Mononuclear cell (primary cell): ENCODE measurements around the gene FGFR4. TPM values are rescaled to one million over a fixed set of nuclear protein-coding genes. Genes with fewer than 3 reads are reported as not detected.

Source experiments
- H3K27me3 ChIP-seq: 2 replicates; pipeline ENCODE4 v1.6.0; 2011; ENCODE audit warnings: low read length, control low read depth; ENCODE audit not compliant: insufficient read depth
- H3K4me1 ChIP-seq: 2 replicates; pipeline ENCODE4 v1.5.1; 2011; ENCODE audit warnings: mild to moderate bottlenecking, low read length, control low read depth; ENCODE audit not compliant: insufficient read depth
- H3K4me3 ChIP-seq: 2 replicates; pipeline ENCODE4 v1.5.1; 2011; ENCODE audit warnings: mild to moderate bottlenecking, low read length, moderate library complexity
- H3K9me3 ChIP-seq: 2 replicates; pipeline ENCODE4 v1.5.1; 2011; ENCODE audit warnings: low read depth, mild to moderate bottlenecking, control low read depth, low read length
- total RNA-seq: library from RNA; depleted of rRNA; stranded (reverse); fragments of >200 nt; gene quantifications from one replicate; pipeline ENCODE4 v1.2.3, GENCODE V29; 2012

The FGFR4 gene
- total RNA-seq, 1 donor, result 1.2 TPM

DNA sequence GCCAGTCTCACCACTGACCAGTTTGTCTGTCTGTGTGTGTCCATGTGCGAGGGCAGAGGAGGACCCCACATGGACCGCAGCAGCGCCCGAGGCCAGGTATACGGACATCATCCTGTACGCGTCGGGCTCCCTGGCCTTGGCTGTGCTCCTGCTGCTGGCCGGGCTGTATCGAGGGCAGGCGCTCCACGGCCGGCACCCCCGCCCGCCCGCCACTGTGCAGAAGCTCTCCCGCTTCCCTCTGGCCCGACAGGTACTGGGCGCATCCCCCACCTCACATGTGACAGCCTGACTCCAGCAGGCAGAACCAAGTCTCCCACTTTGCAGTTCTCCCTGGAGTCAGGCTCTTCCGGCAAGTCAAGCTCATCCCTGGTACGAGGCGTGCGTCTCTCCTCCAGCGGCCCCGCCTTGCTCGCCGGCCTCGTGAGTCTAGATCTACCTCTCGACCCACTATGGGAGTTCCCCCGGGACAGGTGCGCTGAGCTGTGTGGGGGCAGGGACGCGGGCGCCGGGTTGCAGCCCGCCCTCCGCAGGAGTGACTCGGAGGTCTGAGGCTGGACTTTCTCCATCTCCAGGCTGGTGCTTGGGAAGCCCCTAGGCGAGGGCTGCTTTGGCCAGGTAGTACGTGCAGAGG is 6.5 kb downstream of the FGFR4 start:
- Histone ChIP-seq H3K4me3 (no peak overlapping the region), H3K9me3 (no peaks in the 10 kb centered on the region), H3K4me1 (no peaks in the 10 kb centered on the region), H3K27me3 (no peaks in the 10 kb centered on the region)

- no peaks in the 10 kb centered on the region for H3K27me3 ChIP-seq
- no peaks in the 10 kb centered on the region for H3K9me3 ChIP-seq
- no peaks in the 10 kb centered on the region for H3K4me1 ChIP-seq
- no peak overlapping the region for H3K4me3 ChIP-seq
These were observed 7.1 kb downstream of the FGFR4 start for GRCh38 chr5:177093803-177094202.

DNA sequence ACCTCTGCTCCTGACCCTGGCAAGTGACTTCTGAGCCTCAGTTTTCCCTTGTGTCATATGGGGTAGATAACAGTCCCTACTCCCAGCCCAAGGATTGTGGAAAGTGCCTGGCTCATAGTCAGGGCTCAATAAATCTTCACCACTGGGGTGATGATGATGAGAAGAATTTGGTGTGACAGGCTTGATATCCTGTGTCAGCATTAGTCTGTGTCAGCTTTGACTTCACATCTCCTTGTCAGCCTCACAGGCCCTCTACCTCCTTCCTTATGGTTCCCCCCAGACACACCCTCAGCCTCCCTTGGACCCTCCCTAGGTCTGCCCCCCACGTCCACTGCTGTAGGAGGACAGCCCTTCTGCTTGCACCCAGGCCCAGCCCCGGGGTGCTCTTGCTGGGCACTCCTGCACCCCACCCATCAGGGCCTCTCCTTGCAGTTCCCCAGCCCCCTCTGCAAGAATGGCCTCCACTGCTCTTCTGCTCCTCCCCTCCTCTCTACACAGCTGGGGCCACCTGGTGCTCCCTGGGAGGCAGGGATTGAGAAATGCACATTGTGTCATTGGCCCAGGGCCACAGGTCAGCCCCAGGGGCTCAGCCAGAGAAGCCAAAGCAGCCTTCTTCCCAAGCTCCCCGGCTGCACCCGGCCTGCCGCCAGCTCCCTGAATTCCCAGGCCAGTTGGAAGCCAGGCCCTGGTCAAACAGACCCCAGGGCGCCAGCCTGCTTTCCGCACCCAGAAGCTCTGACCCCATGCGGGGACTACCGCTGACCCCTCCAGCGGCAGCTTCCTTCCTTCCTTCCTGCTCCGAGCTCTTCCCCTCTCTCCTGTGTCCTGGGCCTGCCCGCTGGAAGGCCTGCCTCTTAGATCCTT is 7.7 kb downstream of the FGFR4 start:
- Histone ChIP-seq H3K4me3 (no peak overlapping the region), H3K27me3 (no peaks in the 10 kb centered on the region), H3K4me1 (no peaks in the 10 kb centered on the region), H3K9me3 (no peaks in the 10 kb centered on the region)

DNA sequence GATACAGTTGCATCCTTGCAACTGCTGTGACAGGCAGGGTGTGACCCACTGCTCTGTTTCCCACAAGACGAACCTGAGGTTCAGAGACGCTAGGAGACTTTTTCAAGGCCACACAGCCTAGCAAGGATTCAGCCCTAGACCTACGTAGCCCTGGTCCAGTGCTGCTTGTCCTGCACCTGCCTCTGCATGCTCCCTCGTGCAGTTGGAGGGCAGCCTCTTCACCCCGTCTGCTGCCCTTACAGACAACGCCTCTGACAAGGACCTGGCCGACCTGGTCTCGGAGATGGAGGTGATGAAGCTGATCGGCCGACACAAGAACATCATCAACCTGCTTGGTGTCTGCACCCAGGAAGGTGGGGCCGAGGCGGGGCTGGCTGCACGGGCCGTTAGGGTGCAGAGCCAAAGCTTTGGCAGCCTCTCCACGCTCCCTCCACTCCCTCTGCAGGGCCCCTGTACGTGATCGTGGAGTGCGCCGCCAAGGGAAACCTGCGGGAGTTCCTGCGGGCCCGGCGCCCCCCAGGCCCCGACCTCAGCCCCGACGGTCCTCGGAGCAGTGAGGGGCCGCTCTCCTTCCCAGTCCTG is 8.5 kb downstream of the FGFR4 start:
- H3K4me1 ChIP-seq, result no peaks in the 10 kb centered on the region
- no peaks in the 10 kb centered on the region for H3K27me3 ChIP-seq
- no peaks in the 10 kb centered on the region for H3K9me3 ChIP-seq
- no peak overlapping the region for H3K4me3 ChIP-seq

- Histone ChIP-seq H3K4me3 (no peak overlapping the region), H3K4me1 (no peaks in the 10 kb centered on the region), H3K9me3 (no peaks in the 10 kb centered on the region), H3K27me3 (no peaks in the 10 kb centered on the region)
These were observed 9.7 kb downstream of the FGFR4 start for GRCh38 chr5:177096162-177097015.

DNA sequence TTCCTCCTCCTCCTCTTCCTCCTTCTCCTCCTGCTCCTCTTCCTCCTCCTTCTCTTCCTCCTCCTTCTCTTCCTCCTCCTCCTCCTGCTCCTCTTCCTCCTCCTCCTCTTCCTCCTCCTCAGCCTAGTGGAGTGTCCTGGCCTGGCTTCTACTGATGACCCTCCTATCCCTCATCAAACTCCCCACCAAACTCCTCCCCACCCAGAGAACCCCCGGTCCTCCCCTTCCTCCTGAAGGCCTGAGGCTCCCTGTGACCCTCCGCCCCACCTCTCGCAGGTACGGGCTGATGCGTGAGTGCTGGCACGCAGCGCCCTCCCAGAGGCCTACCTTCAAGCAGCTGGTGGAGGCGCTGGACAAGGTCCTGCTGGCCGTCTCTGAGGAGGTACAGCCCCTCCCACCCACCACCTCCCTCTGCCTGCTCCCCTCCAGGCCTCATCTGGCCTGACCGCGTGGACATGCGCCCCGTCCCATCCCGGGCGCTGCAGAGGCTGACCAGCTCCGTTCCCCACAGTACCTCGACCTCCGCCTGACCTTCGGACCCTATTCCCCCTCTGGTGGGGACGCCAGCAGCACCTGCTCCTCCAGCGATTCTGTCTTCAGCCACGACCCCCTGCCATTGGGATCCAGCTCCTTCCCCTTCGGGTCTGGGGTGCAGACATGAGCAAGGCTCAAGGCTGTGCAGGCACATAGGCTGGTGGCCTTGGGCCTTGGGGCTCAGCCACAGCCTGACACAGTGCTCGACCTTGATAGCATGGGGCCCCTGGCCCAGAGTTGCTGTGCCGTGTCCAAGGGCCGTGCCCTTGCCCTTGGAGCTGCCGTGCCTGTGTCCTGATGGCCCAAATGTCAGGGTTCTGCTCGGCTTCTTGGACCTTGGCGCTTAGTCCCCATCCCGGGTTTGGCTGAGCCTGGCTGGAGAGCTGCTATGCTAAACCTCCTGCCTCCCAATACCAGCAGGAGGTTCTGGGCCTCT is 10.6 kb downstream of the FGFR4 start:
- Histone ChIP-seq H3K4me3 (no peak overlapping the region), H3K27me3 (no peaks in the 10 kb centered on the region), H3K9me3 (no peaks in the 10 kb centered on the region), H3K4me1 (no peaks in the 10 kb centered on the region)

DNA sequence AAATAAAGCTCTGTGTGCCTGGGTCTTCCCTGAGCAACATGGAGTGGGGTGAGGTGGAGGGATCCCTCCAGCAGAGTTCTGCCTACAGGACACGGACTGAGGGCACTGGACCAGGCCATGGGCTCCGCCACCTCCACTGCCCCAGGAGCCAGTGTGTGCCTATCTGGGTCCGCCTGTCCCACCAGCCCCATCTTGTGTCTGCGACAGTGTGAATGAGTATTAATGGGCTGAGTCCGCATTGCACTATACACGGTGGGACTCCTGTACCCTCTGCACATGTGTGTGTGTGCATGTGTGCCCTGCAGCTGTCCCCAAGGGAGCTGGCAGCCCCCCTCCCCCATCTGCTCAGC is 11.4 kb downstream of the FGFR4 start:
- H3K27me3 ChIP-seq, result no peaks in the 10 kb centered on the region
- H3K4me3 ChIP-seq, result no peak overlapping the region
- no peaks in the 10 kb centered on the region for H3K4me1 ChIP-seq
- no peaks in the 10 kb centered on the region for H3K9me3 ChIP-seq

GRCh38 chr5:177098470-177099141 is 11.9 kb downstream of the FGFR4 start:
- H3K4me3 ChIP-seq, result no peak overlapping the region
- H3K27me3 ChIP-seq, result no peaks in the 10 kb centered on the region
- no peaks in the 10 kb centered on the region for H3K4me1 ChIP-seq
- no peaks in the 10 kb centered on the region for H3K9me3 ChIP-seq

GRCh38 chr5:177099422-177100093 is 12.8 kb downstream of the FGFR4 start:
- Histone ChIP-seq H3K27me3 (no peaks in the 10 kb centered on the region), H3K4me1 (no peaks in the 10 kb centered on the region), H3K9me3 (no peaks in the 10 kb centered on the region), H3K4me3 (no peak overlapping the region)

GRCh38 chr5:177100714-177101121 is 14.0 kb downstream of the FGFR4 start:
- H3K27me3 ChIP-seq, result no peaks in the 10 kb centered on the region
- no peaks in the 10 kb centered on the region for H3K4me1 ChIP-seq
- H3K4me3 ChIP-seq, result no peak overlapping the region
- H3K9me3 ChIP-seq, result no peaks in the 10 kb centered on the region

GRCh38 chr5:177103523-177104253 is 17.0 kb downstream of the FGFR4 start:
- Histone ChIP-seq H3K4me1 (no peaks in the 10 kb centered on the region), H3K27me3 (no peaks in the 10 kb centered on the region), H3K4me3 (no peak overlapping the region), H3K9me3 (no peaks in the 10 kb centered on the region)

- H3K27me3 ChIP-seq, result no peaks in the 10 kb centered on the region
- no peaks in the 10 kb centered on the region for H3K4me1 ChIP-seq
- no peak overlapping the region for H3K4me3 ChIP-seq
- no peaks in the 10 kb centered on the region for H3K9me3 ChIP-seq
These were observed 19.2 kb downstream of the FGFR4 start for GRCh38 chr5:177105691-177106476.
